Measurements from ENCODE around the gene FAM237A. TPM values are rescaled to one million over a fixed set of nuclear protein-coding genes. Genes with fewer than 3 reads are reported as not detected.

The FAM237A gene
- total RNA-seq, 6 experiments from 2014 or later = not detected

GRCh38 chr2:206647985-206648384 is 5.7 kb downstream of the FAM237A start:
- Mint-ChIP-seq H3K4me1 (ENCODE audit: low read depth) (no peaks in the 10 kb centered on the region), H3K9me3 (peaks cover 11% of the 10 kb centered on the region; the same call in 1 of the 2 replicates), H3K4me3 (no peak overlapping the region), H3K36me3 (ENCODE audit: low read depth) (no peaks in the 10 kb centered on the region), H3K27me3 (ENCODE audit: insufficient read depth) (no peaks in the 10 kb centered on the region; the same call in 1 of the 2 replicates), H3K27ac (no peak overlapping the region)
- TF ChIP-seq CTCF (IDR thresholded peaks at IDR 0.05) = no peak
- DNase-seq = no peak

GRCh38 chr2:206657087-206657486 is 14.8 kb downstream of the FAM237A start:
- H3K9me3 Mint-ChIP-seq = peaks cover 16% of the 10 kb centered on the region
- H3K36me3 Mint-ChIP-seq (ENCODE audit: low read depth) = no peaks in the 10 kb centered on the region
- no peaks in the 10 kb centered on the region for H3K4me1 Mint-ChIP-seq (ENCODE audit: low read depth)
- no peaks in the 10 kb centered on the region; the same call in 1 of the 2 replicates for H3K27me3 Mint-ChIP-seq (ENCODE audit: insufficient read depth)
- DNase-seq = no peak
- H3K27ac Mint-ChIP-seq = no peak overlapping the region
- H3K4me3 Mint-ChIP-seq = no peak overlapping the region
- no peak for TF ChIP-seq CTCF (IDR thresholded peaks at IDR 0.05)

GRCh38 chr2:206665251-206665650 is 23.0 kb downstream of the FAM237A start:
- Mint-ChIP-seq H3K36me3 (ENCODE audit: low read depth) (no peaks in the 10 kb centered on the region), H3K27me3 (ENCODE audit: insufficient read depth) (peaks cover 2% of the 10 kb centered on the region; the same call in 1 of the 2 replicates), H3K27ac (no peak overlapping the region), H3K4me3 (no peak overlapping the region), H3K4me1 (ENCODE audit: low read depth) (no peaks in the 10 kb centered on the region), H3K9me3 (peaks cover 5% of the 10 kb centered on the region)
- no peak for DNase-seq
- TF ChIP-seq CTCF (IDR thresholded peaks at IDR 0.05) = no peak

DNA sequence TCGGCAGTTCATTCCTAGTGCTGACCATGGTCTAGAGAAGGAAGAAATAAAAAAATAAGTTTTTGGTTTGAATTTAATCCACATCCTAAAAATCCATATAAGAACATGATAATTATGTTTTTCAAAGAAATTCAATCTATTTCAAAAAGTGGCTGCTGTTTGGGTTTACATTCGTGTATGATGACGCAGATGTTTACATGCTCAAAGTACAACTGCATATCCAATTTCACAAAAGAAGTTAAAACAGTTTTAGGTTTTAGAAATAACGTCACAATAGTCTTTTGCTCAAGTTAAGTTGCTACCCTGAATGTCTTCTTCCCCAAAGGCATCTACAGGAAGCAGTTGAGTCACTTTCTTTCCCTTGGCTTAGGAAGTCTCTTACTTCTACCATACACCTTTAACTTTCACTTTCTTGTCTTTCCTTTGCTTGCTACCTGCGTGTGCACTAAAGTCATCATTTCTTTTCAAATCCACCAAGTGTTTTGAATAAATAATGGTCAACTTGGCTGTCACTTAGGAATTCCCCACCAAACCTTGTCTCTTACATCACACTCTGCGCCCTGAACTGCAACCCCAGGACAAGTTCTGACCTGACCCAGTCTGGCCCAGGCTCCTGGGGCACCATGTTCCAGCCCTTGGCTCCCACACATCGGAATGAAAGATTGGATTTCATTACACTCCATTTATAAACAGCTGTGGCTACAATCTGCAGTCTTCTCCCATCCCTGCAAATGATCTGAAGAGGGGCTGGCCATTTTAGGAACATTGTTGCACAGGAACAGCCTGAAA is 28.4 kb downstream of the FAM237A start:
- no peaks in the 10 kb centered on the region for H3K36me3 Mint-ChIP-seq (ENCODE audit: low read depth)
- peaks cover 1% of the 10 kb centered on the region for H3K9me3 Mint-ChIP-seq
- no peak for TF ChIP-seq CTCF (IDR thresholded peaks at IDR 0.05)
- no peak overlapping the region for H3K27ac Mint-ChIP-seq
- peaks cover 2% of the 10 kb centered on the region; the same call in 1 of the 2 replicates for H3K27me3 Mint-ChIP-seq (ENCODE audit: insufficient read depth)
- no peaks in the 10 kb centered on the region for H3K4me1 Mint-ChIP-seq (ENCODE audit: low read depth)
- DNase-seq = no peak
- H3K4me3 Mint-ChIP-seq = no peak overlapping the region

DNA sequence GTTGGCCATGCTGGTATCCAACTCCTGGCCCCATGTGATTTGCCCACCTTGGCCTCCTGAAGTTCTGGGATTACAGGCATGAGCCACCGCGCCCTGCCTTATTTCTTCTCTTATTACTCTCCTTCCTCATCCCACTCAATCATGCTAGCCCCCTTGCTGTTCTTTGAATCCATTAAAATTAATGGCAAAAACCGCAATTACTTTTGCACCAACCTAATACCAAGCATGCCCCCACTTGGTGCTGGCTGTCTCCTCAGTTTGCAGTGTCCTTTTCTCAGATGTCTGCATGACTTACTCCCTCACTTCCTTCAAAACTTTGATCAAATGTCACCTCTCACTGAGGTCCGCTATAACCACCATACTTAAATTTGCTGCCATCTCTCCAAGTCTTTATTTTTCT is 41.3 kb downstream of the FAM237A start:
- peaks cover 1% of the 10 kb centered on the region; the same call in 1 of the 2 replicates for H3K27me3 Mint-ChIP-seq (ENCODE audit: insufficient read depth)
- H3K4me1 Mint-ChIP-seq (ENCODE audit: low read depth) = no peaks in the 10 kb centered on the region
- no peak overlapping the region for H3K27ac Mint-ChIP-seq
- H3K4me3 Mint-ChIP-seq = no peak overlapping the region
- H3K9me3 Mint-ChIP-seq = no peaks in the 10 kb centered on the region
- no peaks in the 10 kb centered on the region for H3K36me3 Mint-ChIP-seq (ENCODE audit: low read depth)
- no peak for DNase-seq
- TF ChIP-seq CTCF (IDR thresholded peaks at IDR 0.05) = no peak

Measured in HFFc6 (cell line).